Spleen (tissue), 11 donors: Measurements from ENCODE around the gene ATP8A2. TPM values are rescaled to one million over a fixed set of nuclear protein-coding genes. Genes with fewer than 3 reads are reported as not detected.
"Not testable (repeated sequence)": the region's sequence is repeated elsewhere in the genome, so short reads cannot be mapped to it uniquely, and the experiment has no call there.

Source experiments
- DNase-seq: peaks from one replicate; pipeline ENCODE4 v3.0.0-alpha.2; 2020
- H3K27ac ChIP-seq, 8 donors: fragments of 200-600 bp; sonication (generic) in 7 of 8; 1 replicate in 4 of 8; 2 replicates in 4 of 8; pipeline versions ENCODE4 v1.5.0 to v1.8.0; 2016 to 2021; ENCODE audit warnings: inconsistent platforms in 4 of 8, mild to moderate bottlenecking in 4 of 8, moderate library complexity in 1 of 8
- H3K27me3 ChIP-seq, 7 donors: fragments of 200-600 bp; sonication (generic) in 6 of 7; replicated peaks in 1 of 7; 1 replicate in 4 of 7; 2 replicates in 3 of 7; pipeline versions ENCODE4 v1.5.0 to v1.8.0; 2016 to 2021; ENCODE audit warnings: inconsistent platforms in 3 of 7, mild to moderate bottlenecking in 1 of 7
- H3K36me3 ChIP-seq, 6 donors: fragments of 200-600 bp; sonication (generic) in 5 of 6; 1 replicate in 4 of 6; 2 replicates in 2 of 6; pipeline versions ENCODE4 v1.5.0 to v1.8.0; 2016 to 2021; ENCODE audit warnings: inconsistent platforms in 2 of 6
- H3K4me1 ChIP-seq, 6 donors: fragments of 200-600 bp; sonication (generic) in 5 of 6; 1 replicate in 3 of 6; 2 replicates in 3 of 6; pipeline versions ENCODE4 v1.5.0 to v1.8.0; 2016 to 2021; ENCODE audit warnings: inconsistent platforms in 3 of 6
- H3K4me3 ChIP-seq, 8 donors: fragments of 200-600 bp; sonication (generic) in 7 of 8; 1 replicate in 4 of 8; 2 replicates in 4 of 8; pipeline versions ENCODE4 v1.5.0 to v1.8.0; 2016 to 2021; ENCODE audit warnings: inconsistent platforms in 4 of 8, mild to moderate bottlenecking in 4 of 8, moderate library complexity in 2 of 8
- H3K9me3 ChIP-seq, 8 donors: fragments of 200-600 bp; sonication (generic) in 7 of 8; 1 replicate in 4 of 8; 2 replicates in 4 of 8; pipeline versions ENCODE4 v1.5.0 to v1.8.0; 2016 to 2021; ENCODE audit warnings: inconsistent platforms in 4 of 8
- CTCF ChIP-seq, 11 experiments: fragments of 200-600 bp in 7 of 11; fragments of 450-650 bp in 4 of 11; sonication (generic) in 4 of 11; IDR thresholded peaks in 8 of 11; conservative IDR thresholded peaks in 3 of 11; 1 replicate in 7 of 11; 2 replicates in 4 of 11; pipeline versions ENCODE4 v1.4.0 to v1.8.0; 2016 to 2021; ENCODE audit warnings: antibody characterized with exemption in 11 of 11, inconsistent platforms in 4 of 11, mild to moderate bottlenecking in 1 of 11
- POLR2A ChIP-seq, 3 donors: fragments of 450-650 bp; IDR thresholded peaks; one replicate each; pipeline ENCODE4 v1.5.1; 2017; ENCODE audit warnings: antibody characterized with exemption in 3 of 3, mild to moderate bottlenecking in 1 of 3
- POLR2AphosphoS5 ChIP-seq, 3 donors: sonication (generic); formaldehyde crosslinking; IDR thresholded peaks; one replicate each; pipeline ENCODE4 v1.5.1; 2017; ENCODE audit warnings: antibody characterized with exemption in 3 of 3
- WGBS, 5 donors: extraction: QIAGEN DNeasy Blood & Tissue Kit in 3 of 5; methylation state at CpG; one replicate each; pipeline versions ENCODE4 v1.1.5 to v1.1.7; 2013 to 2018; 5-methylcytosine and 5-hydroxymethylcytosine counted together
- intact Hi-C: fragments of 100-400 bp; cut with DNase I; formaldehyde crosslinking; loops from one replicate; pipeline ENCODE4 v1.15.0; 2023; ENCODE audit warnings: low total_unique reads
- polyA plus RNA-seq, 3 donors: library from polyadenylated mRNA; stranded (reverse); fragments of 200-250 nt; gene quantifications; one replicate each; pipeline ENCODE4 v1.2.1, GENCODE V29; 2013
- total RNA-seq, 7 donors: library from RNA; depleted of rRNA in 3 of 7; stranded (reverse); fragments of >200 nt in 3 of 7; fragmentation: NEBNext Ultra II Directional in 4 of 7; extraction: Animal tissue kit (Norgen Biotek cat#: 25700) in 4 of 7; gene quantifications; one replicate each; pipeline versions ENCODE4 v1.1.0 to v1.2.1, GENCODE V29; 2016 to 2021
- donor health status: healthy with polysubstance abuse.
- donor health status: DM: no; HTN: no; CAD: no; lungs with moderate emphysema.
- donor health status: DM: no; HTN: no; CAD: no.
- donor health status: Bipolar disorder and iron deficiency.
- donor health status: healthy.
- donor health status: DM: no; HTN: no; CAD: no.
- donor health status: DM: yes; HTN: yes; CAD: no.

The ATP8A2 gene
- total and polyA plus RNA-seq, 10 donors = 0.09 to 0.46 (median 0.25) TPM

GRCh38 chr13:25571237-25571636 is 199.5 kb downstream of the ATP8A2 start:
- Histone ChIP-seq H3K9me3 (no peaks in the 10 kb centered on the region), H3K36me3 (no peaks in the 10 kb centered on the region), H3K27me3 (peaks cover 0 to 48% (median 0%) of the 10 kb centered on the region in 7 donors), H3K27ac (no peak overlapping the region), H3K4me3 (no peak overlapping the region), H3K4me1 (no peaks in the 10 kb centered on the region)
- 80 to 92% (median 88%) methylated on average over 2 of the region's 2 CpGs for WGBS, 5 donors
- no peak for DNase-seq
- TF ChIP-seq POLR2AphosphoS5 (IDR thresholded peaks at IDR 0.05) (no peak), POLR2A (IDR thresholded peaks at IDR 0.05) (no peak), CTCF (IDR thresholded peaks at IDR 0.05 in 8 of 11, conservative IDR thresholded peaks at IDR 0.05 in 3 of 11) (no peak)
- intact Hi-C loops = loop anchor here (5.0 to 10.0 kb wide), 3 partner anchors 501 to 1134 kb away; no protein-coding TSS in a partner anchor

GRCh38 chr13:25572171-25572570 is 200.4 kb downstream of the ATP8A2 start:
- not testable (repeated sequence) for H3K36me3 ChIP-seq
- intact Hi-C loops = loop anchor here (5.0 to 10.0 kb wide), 3 partner anchors 500 to 1133 kb away; no protein-coding TSS in a partner anchor

GRCh38 chr13:25574437-25575411 is 202.9 kb downstream of the ATP8A2 start:
- no peak for TF ChIP-seq POLR2A (IDR thresholded peaks at IDR 0.05)
- TF ChIP-seq CTCF (IDR thresholded peaks at IDR 0.05 in 8 of 11, conservative IDR thresholded peaks at IDR 0.05 in 3 of 11) = peak; percentile 46 to 82 (median 67)
- WGBS, 5 donors = 18 to 25% (median 21%) methylated on average over 8 of the region's 8 CpGs
- Histone ChIP-seq H3K9me3 (no peaks in the 10 kb centered on the region), H3K27ac (no peak overlapping the region), H3K4me3 (no peak overlapping the region), H3K27me3 (peaks cover 0 to 53% (median 0%) of the 10 kb centered on the region in 7 donors), H3K36me3 (no peaks in the 10 kb centered on the region), H3K4me1 (no peaks in the 10 kb centered on the region)
- intact Hi-C loops = loop anchor here (5.0 to 10.0 kb wide), 4 partner anchors 488 to 1130 kb away; no protein-coding TSS in a partner anchor
- no peak for DNase-seq

More at GRCh38 chr13:25572171-25572570, 200.4 kb downstream of the ATP8A2 start:
- not testable (repeated sequence) for H3K9me3 ChIP-seq, H3K4me3 ChIP-seq, DNase-seq, H3K27ac ChIP-seq, H3K4me1 ChIP-seq
- H3K27me3 ChIP-seq = peaks cover 0 to 47% (median 0%) of the 10 kb centered on the region in 7 donors
- WGBS, 5 donors = 79 to 93% (median 83%) methylated on average over 8 of the region's 8 CpGs

GRCh38 chr13:25575562-25575961 is 203.8 kb downstream of the ATP8A2 start:
- Histone ChIP-seq H3K4me3 (no peak overlapping the region), H3K9me3 (no peaks in the 10 kb centered on the region), H3K36me3 (no peaks in the 10 kb centered on the region), H3K27ac (no peak overlapping the region), H3K27me3 (peaks cover 0 to 46% (median 0%) of the 10 kb centered on the region in 7 donors), H3K4me1 (no peaks in the 10 kb centered on the region)
- DNase-seq = no peak
- 44 to 54% (median 51%) methylated on average over 5 of the region's 5 CpGs for WGBS, 5 donors
- TF ChIP-seq POLR2AphosphoS5 (IDR thresholded peaks at IDR 0.05) (no peak), CTCF (IDR thresholded peaks at IDR 0.05 in 8 of 11, conservative IDR thresholded peaks at IDR 0.05 in 3 of 11) (no peak), POLR2A (IDR thresholded peaks at IDR 0.05) (no peak)
- intact Hi-C loops = loop anchor here (5.0 to 10.0 kb wide), 3 partner anchors 487 to 1129 kb away; no protein-coding TSS in a partner anchor
